SK-N-SH (cell line): ENCODE data around the gene DNAJC13.

ENCODE experiments used
- CTCF ChIP-seq: fragments of 200-600 bp; sonication (generic); IDR thresholded peaks from 2 replicates; pipeline ENCODE4 v1.6.1; 2017; ENCODE audit warnings: antibody characterized with exemption, mild to moderate bottlenecking, moderate library complexity
- EZH2phosphoT487 ChIP-seq: fragments of 200-600 bp; sonication (generic); IDR thresholded peaks from 2 replicates; pipeline ENCODE4 v1.6.1; 2017; ENCODE audit warnings: low read depth, mixed run types, mild to moderate bottlenecking, antibody characterized with exemption, moderate library complexity, borderline replicate concordance
- JUND ChIP-seq: IDR thresholded peaks from 2 replicates; pipeline ENCODE4 v1.4.0; 2012
- POLR2AphosphoS5 ChIP-seq: IDR thresholded peaks from 2 replicates; pipeline ENCODE4 v1.6.1; 2012; ENCODE audit warnings: low read depth, low read length
- RXRA ChIP-seq: IDR thresholded peaks from 2 replicates; pipeline ENCODE4 v1.4.0; 2012; ENCODE audit warnings: low read depth, mild to moderate bottlenecking, borderline replicate concordance
- TF ChIP-seq, protein P1 (sequence below): IDR thresholded peaks from 2 replicates; pipeline ENCODE4 v1.4.0; 2012; ENCODE audit warnings: low read depth

DNA sequence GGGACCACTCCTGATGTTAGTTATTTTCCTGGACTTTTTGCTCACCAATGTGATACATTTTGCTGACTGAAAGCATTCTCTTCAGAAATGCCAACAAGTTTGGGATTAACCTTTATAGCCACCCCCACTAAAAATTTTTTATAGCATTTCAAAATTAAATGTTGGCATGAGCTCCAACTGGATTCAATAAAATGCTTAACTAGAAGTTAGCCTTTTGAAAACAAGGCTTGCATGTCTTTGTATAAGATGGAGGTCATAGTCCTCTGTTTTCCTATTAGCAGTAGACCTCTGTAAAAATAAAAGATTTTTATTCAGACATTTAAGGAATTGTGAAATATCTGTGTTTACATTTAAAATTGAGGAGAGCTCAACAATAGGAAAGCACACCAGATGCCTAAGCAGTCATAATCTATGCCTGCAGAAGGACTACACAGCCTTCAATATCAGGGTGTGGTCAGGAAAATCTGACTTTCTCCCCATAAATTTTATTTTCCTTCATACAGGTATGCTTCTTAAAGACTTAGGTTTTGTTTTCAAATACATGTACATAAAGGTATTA, 87.2 kb downstream of the DNAJC13 start:
- TF ChIP-seq, protein P1, sequence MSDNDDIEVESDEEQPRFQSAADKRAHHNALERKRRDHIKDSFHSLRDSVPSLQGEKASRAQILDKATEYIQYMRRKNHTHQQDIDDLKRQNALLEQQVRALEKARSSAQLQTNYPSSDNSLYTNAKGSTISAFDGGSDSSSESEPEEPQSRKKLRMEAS = no peak
- TF ChIP-seq CTCF (no peak), EZH2phosphoT487 (no peak), RXRA (no peak), JUND (no peak), POLR2AphosphoS5 (no peak)
